Measurements from ENCODE around the gene OPTC. TPM values are rescaled to one million over a fixed set of nuclear protein-coding genes. Genes with fewer than 3 reads are reported as not detected.

Gene OPTC
- total and polyA plus RNA-seq, 4 donors = not detected

DNA sequence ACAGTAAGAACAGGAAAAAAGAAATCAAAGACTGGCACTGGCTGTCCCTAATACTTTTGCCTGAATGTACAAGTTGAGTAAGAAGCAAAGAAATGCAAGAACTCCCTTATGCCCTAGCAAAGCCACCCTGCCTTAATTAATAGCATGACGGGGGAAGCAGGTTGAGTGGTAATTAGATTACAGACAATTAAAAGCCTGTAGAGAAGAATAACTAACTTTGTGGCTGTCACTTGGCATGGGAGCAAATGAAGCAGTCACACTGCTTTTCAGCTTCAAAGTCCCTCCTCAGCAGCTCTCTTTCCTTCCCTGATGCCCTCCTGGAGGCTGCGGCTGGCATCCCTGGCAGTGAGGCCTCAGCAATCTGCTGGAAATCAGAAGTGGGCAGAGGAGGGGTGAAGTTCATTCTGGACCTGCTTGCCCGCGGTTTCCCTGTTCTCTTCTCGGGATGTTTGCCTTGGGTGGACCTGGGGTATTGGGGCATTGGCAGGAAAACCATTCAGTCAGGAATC is 3.4 kb downstream of the OPTC start:
- no peaks in the 10 kb centered on the region for H3K9me3 ChIP-seq (ENCODE audit: control insufficient read depth in 4 of 4, insufficient read depth in 3 of 4, low read length in 3 of 4)
- WGBS, 2 donors = 83 to 88% methylated on average over 5 of the region's 5 CpGs
- ATAC-seq (ENCODE audit: insufficient read depth, low FRiP score) = no peak
- no peak overlapping the region for H3K27ac ChIP-seq (ENCODE audit: low read depth in 1 of 2, low read length in 1 of 2)
- H3K36me3 ChIP-seq (ENCODE audit: control insufficient read depth in 4 of 4, insufficient read depth in 4 of 4, low read length in 4 of 4) = no peaks in the 10 kb centered on the region
- DNase-seq = no peak
- H3K4me3 ChIP-seq = no peak overlapping the region
- H3K4me1 ChIP-seq (ENCODE audit: control insufficient read depth in 5 of 5, insufficient read depth in 5 of 5, low read length in 5 of 5) = no peaks in the 10 kb centered on the region
- TF ChIP-seq, protein P1, sequence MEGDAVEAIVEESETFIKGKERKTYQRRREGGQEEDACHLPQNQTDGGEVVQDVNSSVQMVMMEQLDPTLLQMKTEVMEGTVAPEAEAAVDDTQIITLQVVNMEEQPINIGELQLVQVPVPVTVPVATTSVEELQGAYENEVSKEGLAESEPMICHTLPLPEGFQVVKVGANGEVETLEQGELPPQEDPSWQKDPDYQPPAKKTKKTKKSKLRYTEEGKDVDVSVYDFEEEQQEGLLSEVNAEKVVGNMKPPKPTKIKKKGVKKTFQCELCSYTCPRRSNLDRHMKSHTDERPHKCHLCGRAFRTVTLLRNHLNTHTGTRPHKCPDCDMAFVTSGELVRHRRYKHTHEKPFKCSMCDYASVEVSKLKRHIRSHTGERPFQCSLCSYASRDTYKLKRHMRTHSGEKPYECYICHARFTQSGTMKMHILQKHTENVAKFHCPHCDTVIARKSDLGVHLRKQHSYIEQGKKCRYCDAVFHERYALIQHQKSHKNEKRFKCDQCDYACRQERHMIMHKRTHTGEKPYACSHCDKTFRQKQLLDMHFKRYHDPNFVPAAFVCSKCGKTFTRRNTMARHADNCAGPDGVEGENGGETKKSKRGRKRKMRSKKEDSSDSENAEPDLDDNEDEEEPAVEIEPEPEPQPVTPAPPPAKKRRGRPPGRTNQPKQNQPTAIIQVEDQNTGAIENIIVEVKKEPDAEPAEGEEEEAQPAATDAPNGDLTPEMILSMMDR (IDR thresholded peaks at IDR 0.05; ENCODE audit: control extremely low read depth, extremely low read depth) = no peak
- H3K27me3 ChIP-seq (ENCODE audit: control insufficient read depth in 3 of 3, insufficient read depth in 3 of 3, low read length in 2 of 3) = no peaks in the 10 kb centered on the region
- H3K9ac ChIP-seq (ENCODE audit: insufficient read depth in 1 of 2, low read length in 2 of 2) = no peak overlapping the region

DNA sequence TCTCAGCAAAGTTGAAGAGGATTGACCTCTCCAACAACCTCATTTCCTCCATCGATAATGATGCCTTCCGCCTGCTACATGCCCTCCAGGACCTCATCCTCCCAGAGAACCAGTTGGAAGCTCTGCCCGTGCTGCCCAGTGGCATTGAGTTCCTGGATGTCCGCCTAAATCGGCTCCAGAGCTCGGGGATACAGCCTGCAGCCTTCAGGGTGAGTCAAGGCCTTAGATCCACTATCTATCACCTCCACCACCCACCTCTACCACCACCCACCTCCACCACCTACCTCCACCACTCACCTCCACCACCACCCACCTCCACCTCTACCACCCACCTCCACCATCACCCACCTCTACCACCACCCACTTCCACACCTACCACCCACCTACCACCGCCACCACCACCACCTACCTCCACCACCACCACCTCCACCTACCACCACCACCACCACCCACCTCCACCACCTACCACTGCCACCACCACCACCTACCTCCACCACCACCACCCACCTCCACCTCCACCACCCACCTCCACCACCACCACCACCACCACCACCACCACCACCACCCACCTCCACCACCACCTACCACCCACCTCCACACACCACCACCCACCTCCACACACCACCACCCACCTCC is 5.8 kb downstream of the OPTC start:
- Histone ChIP-seq H3K27ac (ENCODE audit: low read depth in 1 of 2, low read length in 1 of 2) (no peak overlapping the region), H3K27me3 (ENCODE audit: control insufficient read depth in 3 of 3, insufficient read depth in 3 of 3, low read length in 2 of 3) (no peaks in the 10 kb centered on the region), H3K9me3 (ENCODE audit: control insufficient read depth in 4 of 4, insufficient read depth in 3 of 4, low read length in 3 of 4) (no peaks in the 10 kb centered on the region), H3K36me3 (ENCODE audit: control insufficient read depth in 4 of 4, insufficient read depth in 4 of 4, low read length in 4 of 4) (no peaks in the 10 kb centered on the region), H3K4me1 (ENCODE audit: control insufficient read depth in 5 of 5, insufficient read depth in 5 of 5, low read length in 5 of 5) (no peaks in the 10 kb centered on the region), H3K4me3 (no peak overlapping the region), H3K9ac (ENCODE audit: insufficient read depth in 1 of 2, low read length in 2 of 2) (no peak overlapping the region)
- 91 to 92% methylated on average over 7 of the region's 7 CpGs for WGBS, 2 donors
- DNase-seq (no peak), ATAC-seq (ENCODE audit: insufficient read depth, low FRiP score) (no peak)
- TF ChIP-seq, protein P1 (IDR thresholded peaks at IDR 0.05; ENCODE audit: control extremely low read depth, extremely low read depth) = no peak

DNA sequence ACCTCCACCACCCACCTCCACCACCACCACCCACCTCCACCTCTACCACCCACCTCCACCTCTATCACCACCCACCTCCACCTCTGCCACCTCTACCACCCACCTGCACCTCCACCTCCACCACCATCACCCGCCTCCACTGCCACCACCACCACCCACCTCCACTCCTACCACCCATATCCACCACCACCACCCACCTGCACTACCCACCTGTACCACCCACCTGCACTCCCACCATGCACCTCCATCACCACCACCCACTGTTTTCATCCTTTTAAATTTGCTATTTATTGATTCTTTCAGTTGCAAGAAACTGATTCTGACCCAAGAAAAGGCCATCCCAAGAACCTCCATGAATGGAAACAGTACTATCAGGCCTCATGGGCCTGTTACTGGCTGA is 6.3 kb downstream of the OPTC start:
- TF ChIP-seq, protein P1 (IDR thresholded peaks at IDR 0.05; ENCODE audit: control extremely low read depth, extremely low read depth) = no peak
- DNase-seq (no peak), ATAC-seq (ENCODE audit: insufficient read depth, low FRiP score) (no peak)
- H3K4me3 ChIP-seq = no peak overlapping the region
- WGBS, 2 donors = 100% methylated on average over 1 of the region's 1 CpG
- no peak overlapping the region for H3K27ac ChIP-seq (ENCODE audit: low read depth in 1 of 2, low read length in 1 of 2)
- H3K9ac ChIP-seq (ENCODE audit: insufficient read depth in 1 of 2, low read length in 2 of 2) = no peak overlapping the region
- no peaks in the 10 kb centered on the region for H3K36me3 ChIP-seq (ENCODE audit: control insufficient read depth in 4 of 4, insufficient read depth in 4 of 4, low read length in 4 of 4)
- no peaks in the 10 kb centered on the region for H3K9me3 ChIP-seq (ENCODE audit: control insufficient read depth in 4 of 4, insufficient read depth in 3 of 4, low read length in 3 of 4)
- H3K27me3 ChIP-seq (ENCODE audit: control insufficient read depth in 3 of 3, insufficient read depth in 3 of 3, low read length in 2 of 3) = no peaks in the 10 kb centered on the region
- no peaks in the 10 kb centered on the region for H3K4me1 ChIP-seq (ENCODE audit: control insufficient read depth in 5 of 5, insufficient read depth in 5 of 5, low read length in 5 of 5)

DNA sequence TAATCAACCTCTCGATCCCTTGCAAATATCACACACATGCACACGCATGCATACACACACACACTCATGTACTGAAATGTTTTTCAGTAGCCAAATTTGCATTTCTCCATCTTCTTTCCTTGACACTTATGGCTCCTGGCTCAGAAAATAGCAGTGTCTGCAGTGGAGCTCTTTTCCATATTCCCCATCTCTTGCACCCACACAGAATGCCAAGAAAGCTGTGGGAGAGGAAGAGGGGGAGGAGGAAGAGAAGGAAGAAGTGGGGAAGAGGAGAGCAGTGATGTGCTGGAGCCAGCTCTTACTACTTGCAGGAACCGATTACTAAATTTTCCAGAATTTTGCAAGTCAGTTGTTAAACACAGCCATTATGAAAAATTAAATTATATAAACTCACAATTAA is 9.9 kb downstream of the OPTC start:
- ATAC-seq (ENCODE audit: insufficient read depth, low FRiP score) (no peak), DNase-seq (no peak)
- no peaks in the 10 kb centered on the region for H3K27me3 ChIP-seq (ENCODE audit: control insufficient read depth in 3 of 3, insufficient read depth in 3 of 3, low read length in 2 of 3)
- no peak overlapping the region for H3K27ac ChIP-seq (ENCODE audit: low read depth in 1 of 2, low read length in 1 of 2)
- H3K9ac ChIP-seq (ENCODE audit: insufficient read depth in 1 of 2, low read length in 2 of 2) = no peak overlapping the region
- WGBS, 2 donors = 75 to 76% methylated on average over 3 of the region's 3 CpGs
- no peaks in the 10 kb centered on the region for H3K9me3 ChIP-seq (ENCODE audit: control insufficient read depth in 4 of 4, insufficient read depth in 3 of 4, low read length in 3 of 4)
- TF ChIP-seq, protein P1 (IDR thresholded peaks at IDR 0.05; ENCODE audit: control extremely low read depth, extremely low read depth) = no peak
- no peaks in the 10 kb centered on the region for H3K36me3 ChIP-seq (ENCODE audit: control insufficient read depth in 4 of 4, insufficient read depth in 4 of 4, low read length in 4 of 4)
- H3K4me1 ChIP-seq (ENCODE audit: control insufficient read depth in 5 of 5, insufficient read depth in 5 of 5, low read length in 5 of 5) = peaks cover 0 to 17% (median 8%) of the 10 kb centered on the region in 5 donors
- H3K4me3 ChIP-seq = no peak overlapping the region
